Endothelial cell of umbilical vein (primary cell): Measurements from ENCODE around the gene LCN15. TPM values are rescaled to one million over a fixed set of nuclear protein-coding genes. Genes with fewer than 3 reads are reported as not detected.
A peak's percentile ranks its signal among the peaks of the same experiment; 100 is the strongest.

Experiments
- BruUV-seq: library from RNA; stranded (reverse); fragments of 400-500 nt; replicated peaks from 2 replicates; lab custom pipeline; 2021; lab: Mats Ljungman, UMichigan
- CTCF ChIA-PET: fragments of 300-600, 350-600 bp; sonication (Branson Sonifier 250); formaldehyde crosslinking; loops from one replicate; lab custom pipeline; 2021; ENCODE audit warnings: antibody characterized with exemption, inconsistent platforms; lab: Charles Lee
- POLR2A ChIA-PET: fragments of 300-600, 350-600 bp; sonication (Branson Sonifier 250); formaldehyde crosslinking; loops from one replicate; lab custom pipeline; 2021; ENCODE audit warnings: antibody characterized with exemption, inconsistent platforms; lab: Charles Lee
- DNase-seq: peaks from one replicate; pipeline ENCODE4 v3.0.0-alpha.2; 2011; ENCODE audit warnings: low read depth, low spot score
- FAIRE-seq: peaks from 2 replicates; lab custom pipeline; 2011; peaks lifted over from hg19 to GRCh38; lab: Jason Lieb, UNC
- H2AFZ ChIP-seq: 2 replicates; pipeline ENCODE4 v1.6.0; 2012; ENCODE audit warnings: low read depth, low read length, control low read depth, inconsistent platforms
- H3K27ac ChIP-seq: 2 replicates; pipeline ENCODE4 v1.5.1; 2011; ENCODE audit warnings: low read depth, mild to moderate bottlenecking, control low read depth, low read length, moderate library complexity; ENCODE audit not compliant: insufficient read depth
- H3K27me3 ChIP-seq, 2 experiments: 2 replicates each; pipeline versions ENCODE4 v1.6.0 to v1.6.1; 2011; ENCODE audit warnings: low read length in 2 of 2, mixed read lengths in 1 of 2; ENCODE audit not compliant: control insufficient read depth in 2 of 2, insufficient read depth in 2 of 2
- H3K36me3 ChIP-seq, 2 experiments: 2 replicates in 1 of 2; 3 replicates in 1 of 2; pipeline ENCODE4 v1.5.1; 2011; ENCODE audit warnings: low read length in 2 of 2, mild to moderate bottlenecking in 1 of 2, moderate library complexity in 1 of 2; ENCODE audit not compliant: control insufficient read depth in 2 of 2, insufficient read depth in 2 of 2; ENCODE audit errors: extremely low read depth in 1 of 2
- H3K4me1 ChIP-seq: 3 replicates; pipeline ENCODE4 v1.5.1; 2011; ENCODE audit warnings: mild to moderate bottlenecking, low read length; ENCODE audit not compliant: control insufficient read depth, insufficient read depth; ENCODE audit errors: extremely low read depth
- H3K4me2 ChIP-seq: 2 replicates; pipeline ENCODE4 v1.6.1; 2011; ENCODE audit warnings: low read length, control low read depth, mixed read lengths; ENCODE audit not compliant: insufficient read depth
- H3K4me3 ChIP-seq, 3 experiments: fragments of 200-600 bp in 1 of 3; sonication (generic), shearing (Covaris generic) in 1 of 3; replicated peaks in 1 of 3; 2 replicates each; pipeline ENCODE4 v1.5.1; 2011 to 2016; ENCODE audit warnings: control low read depth in 3 of 3, low read length in 3 of 3, mild to moderate bottlenecking in 2 of 3, inconsistent platforms in 1 of 3, low read depth in 1 of 3, moderate library complexity in 1 of 3; ENCODE audit not compliant: insufficient read depth in 1 of 3
- H3K79me2 ChIP-seq: 2 replicates; pipeline ENCODE4 v1.6.0; 2012; ENCODE audit warnings: low read length, inconsistent platforms; ENCODE audit not compliant: control insufficient read depth, insufficient read depth
- H3K9ac ChIP-seq: replicated peaks from 2 replicates; pipeline ENCODE3; 2011; ENCODE audit warnings: low read length, control low read depth; ENCODE audit not compliant: insufficient read depth; ENCODE audit errors: extremely low read depth
- H3K9me1 ChIP-seq: replicated peaks from 3 replicates; pipeline ENCODE4 v1.6.0; 2011; ENCODE audit warnings: mild to moderate bottlenecking, low read length; ENCODE audit not compliant: control insufficient read depth, insufficient read depth; ENCODE audit errors: extremely low read depth
- H3K9me3 ChIP-seq: replicated peaks from 2 replicates; pipeline ENCODE4 v1.5.1; 2012; ENCODE audit warnings: low read length, inconsistent platforms; ENCODE audit not compliant: control insufficient read depth, insufficient read depth
- H4K20me1 ChIP-seq: replicated peaks from 2 replicates; pipeline ENCODE3; 2011; ENCODE audit warnings: mild to moderate bottlenecking, low read length; ENCODE audit not compliant: control insufficient read depth, insufficient read depth; ENCODE audit errors: extremely low read depth
- EZH2 ChIP-seq: IDR thresholded peaks from 2 replicates; pipeline ENCODE4 v1.6.1; 2012; ENCODE audit warnings: borderline replicate concordance, low read depth, mild to moderate bottlenecking, moderate library complexity, low read length, inconsistent platforms; ENCODE audit not compliant: severe bottlenecking
- FOS ChIP-seq: IDR thresholded peaks from 2 replicates; pipeline ENCODE4 v1.6.1; 2011; ENCODE audit warnings: mild to moderate bottlenecking, low read length, moderate library complexity, borderline replicate concordance; ENCODE audit not compliant: insufficient read depth
- POLR2A ChIP-seq: IDR thresholded peaks from 2 replicates; pipeline ENCODE4 v1.6.1; 2012; ENCODE audit warnings: low read depth, mild to moderate bottlenecking, control low read depth, low read length
- POLR2AphosphoS5 ChIP-seq: IDR thresholded peaks from 2 replicates; pipeline ENCODE4 v1.6.1; 2012; ENCODE audit warnings: low read depth, mild to moderate bottlenecking, control low read depth, low read length, moderate library complexity; ENCODE audit not compliant: insufficient read depth
- dilution Hi-C: fragments of 300-500 bp; cut with MboI; formaldehyde crosslinking; loops from one replicate; pipeline ENCODE4 v1.15.0; 2019; ENCODE audit warnings: low sequenced_read_pairs; ENCODE audit not compliant: extremely low pct_ligation_motif_present
- intact Hi-C: fragments of 100-400 bp; cut with micrococcal nuclease; formaldehyde crosslinking; loops from one replicate; pipeline ENCODE4 v1.10.0; 2022
- polyA plus RNA-seq, 4 experiments: library from polyadenylated mRNA; depleted of rRNA in 3 of 4; stranded (reverse) in 3 of 4; unstranded in 1 of 4; fragments of >200 nt; gene quantifications; 2 replicates each; pipeline versions ENCODE4 v1.2.1 to v1.2.3, GENCODE V29; 2011 to 2012; ENCODE audit warnings: missing spikeins in 1 of 4
- total RNA-seq: library from RNA; stranded (reverse); gene quantifications from 2 replicates; pipeline ENCODE4 v1.2.3, GENCODE V29; 2021
- TF ChIP-seq, protein P1 (sequence below), 2 donors: IDR thresholded peaks; 1 replicate in 1 of 2; 2 replicates in 1 of 2; pipeline ENCODE4 v1.5.1; 2011; ENCODE audit warnings: low read length in 2 of 2, mild to moderate bottlenecking in 2 of 2, moderate library complexity in 2 of 2, control low read depth in 1 of 2, inconsistent platforms in 1 of 2, low read depth in 1 of 2; ENCODE audit not compliant: insufficient read depth in 1 of 2; ENCODE audit errors: extremely low read depth in 1 of 2

LCN15 gene
- total and polyA plus RNA-seq, 2 donors (not counting 3 experiments of a cell fraction or from before 2014, with no cell fraction given): not detected

GRCh38 chr9:136790640-136791515 lies 26.6 kb upstream of the LCN15 start, which contains the start of gene TMEM141:
TMEM141 (plus strand) TSS chr9:136791344; CDS start chr9:136791371, 27 bp downstream.
- Histone ChIP-seq H3K9me3 (no peaks in the 10 kb centered on the region), H3K4me3 (peak within 1 kb of the TSS; percentile 54 to 72 (median 59)), H4K20me1 (no peaks in the 10 kb centered on the region), H2AFZ (peak within 1 kb of the TSS; percentile 73), H3K9ac (peak within 1 kb of the TSS; percentile 60), H3K27me3 (peaks cover 3 to 5% of the 10 kb centered on the region in 2 experiments), H3K79me2 (peaks cover 1% of the 10 kb centered on the region), H3K4me2 (peak within 1 kb of the TSS; percentile 64), H3K4me1 (peaks cover 7% of the 10 kb centered on the region), H3K9me1 (no peaks in the 10 kb centered on the region), H3K27ac (peak within 1 kb of the TSS; percentile 31), H3K36me3 (peaks cover 0 to 2% of the 10 kb centered on the region in 2 experiments)
- ChIA-PET CTCF (interaction anchor here (0.5 to 1.2 kb wide), 9 partner anchors 16 to 446 kb away, joined by 3 to 10 read pairs (median 4); partner anchors contain the start of gene RABL6), POLR2A (interaction anchor here (0.5 kb wide), 1 partner anchor 252 kb away, joined by 3 read pairs; no protein-coding TSS in a partner anchor)
- intact Hi-C loops: loop anchor here (1.0 to 5.0 kb wide), 4 partner anchors 56 to 244 kb away; partner anchors contain the start of genes PHPT1 and TRAF2
- no TSS peak for BruUV-seq
- dilution Hi-C loops: no loop called here
- peak; percentile 100 for FAIRE-seq
- DNase-seq: peak; percentile 99
- TF ChIP-seq POLR2AphosphoS5 (peak; percentile 79), EZH2 (no peak), POLR2A (peak; percentile 89), FOS (no peak)
- TF ChIP-seq, protein P1, sequence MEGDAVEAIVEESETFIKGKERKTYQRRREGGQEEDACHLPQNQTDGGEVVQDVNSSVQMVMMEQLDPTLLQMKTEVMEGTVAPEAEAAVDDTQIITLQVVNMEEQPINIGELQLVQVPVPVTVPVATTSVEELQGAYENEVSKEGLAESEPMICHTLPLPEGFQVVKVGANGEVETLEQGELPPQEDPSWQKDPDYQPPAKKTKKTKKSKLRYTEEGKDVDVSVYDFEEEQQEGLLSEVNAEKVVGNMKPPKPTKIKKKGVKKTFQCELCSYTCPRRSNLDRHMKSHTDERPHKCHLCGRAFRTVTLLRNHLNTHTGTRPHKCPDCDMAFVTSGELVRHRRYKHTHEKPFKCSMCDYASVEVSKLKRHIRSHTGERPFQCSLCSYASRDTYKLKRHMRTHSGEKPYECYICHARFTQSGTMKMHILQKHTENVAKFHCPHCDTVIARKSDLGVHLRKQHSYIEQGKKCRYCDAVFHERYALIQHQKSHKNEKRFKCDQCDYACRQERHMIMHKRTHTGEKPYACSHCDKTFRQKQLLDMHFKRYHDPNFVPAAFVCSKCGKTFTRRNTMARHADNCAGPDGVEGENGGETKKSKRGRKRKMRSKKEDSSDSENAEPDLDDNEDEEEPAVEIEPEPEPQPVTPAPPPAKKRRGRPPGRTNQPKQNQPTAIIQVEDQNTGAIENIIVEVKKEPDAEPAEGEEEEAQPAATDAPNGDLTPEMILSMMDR (IDR thresholded peaks at IDR 0.05; ENCODE audit: extremely low read depth in 1 of 2, insufficient read depth in 1 of 2, low read depth in 1 of 2, low read length in 2 of 2): no peak
